K562 (cell line): Measurements from ENCODE around the gene TPPP. TPM values are rescaled to one million over a fixed set of nuclear protein-coding genes. Genes with fewer than 3 reads are reported as not detected.

Experiments
- ATAC-seq: fragments of 200-7000 bp; cut with Tn5 transposase; 3 replicates; pipeline ENCODE4 v1.9.1; 2020; ENCODE audit warnings: moderate library complexity
- BruUV-seq: library from RNA; stranded (reverse); fragments of 400-500 nt; replicated peaks from 2 replicates; lab custom pipeline; 2021; lab: Mats Ljungman, UMichigan
- CTCF ChIA-PET: fragments of 300-600 bp; formaldehyde crosslinking; extraction: SDS; loops from one replicate; lab custom pipeline; 2021; ENCODE audit warnings: low intra/inter-chr PET ratio; lab: Yijun Ruan, JAX
- POLR2A ChIA-PET: fragments of 300-600, 350-650 bp; sonication (Branson Sonifier 250); formaldehyde crosslinking; extraction: SDS; loops from one replicate; lab custom pipeline; 2021; ENCODE audit warnings: antibody characterized with exemption, inconsistent platforms; lab: Yijun Ruan, JAX
- DNase-seq, 4 experiments: peaks; one replicate each; pipeline versions ENCODE4 v3.0.0 to v3.0.0-alpha.2; 2011 to 2018; ENCODE audit warnings: low spot score in 3 of 4, mixed read lengths in 3 of 4; ENCODE audit errors: extremely low read depth in 1 of 4
- FAIRE-seq: peaks from 2 replicates; lab custom pipeline; 2011; peaks lifted over from hg19 to GRCh38; lab: Jason Lieb, UNC
- H2AFZ ChIP-seq: 2 replicates; pipeline ENCODE4 v1.6.0; 2011; ENCODE audit warnings: low read depth, low read length, control low read depth, inconsistent platforms
- H3K27ac ChIP-seq: fragments of 200-600 bp; 3 replicates; pipeline ENCODE4 v1.8.0; 2011; ENCODE audit warnings: low read depth, mild to moderate bottlenecking, control low read depth, inconsistent platforms, low read length, moderate library complexity, mixed read lengths; ENCODE audit errors: extremely low read depth
- H3K27me3 ChIP-seq, 2 experiments: fragments of 300-600 bp in 1 of 2; 2 replicates in 1 of 2; 3 replicates in 1 of 2; pipeline versions ENCODE4 v1.6.0 to v1.8.0; 2011; ENCODE audit warnings: inconsistent platforms in 2 of 2, low read length in 2 of 2, mild to moderate bottlenecking in 1 of 2, mixed read lengths in 1 of 2, moderate library complexity in 1 of 2; ENCODE audit not compliant: control insufficient read depth in 2 of 2, insufficient read depth in 2 of 2
- H3K36me3 ChIP-seq: fragments of 300-600 bp; 3 replicates; pipeline ENCODE4 v1.8.0; 2011; ENCODE audit warnings: mild to moderate bottlenecking, low read length, inconsistent platforms; ENCODE audit not compliant: control insufficient read depth, insufficient read depth
- H3K4me1 ChIP-seq, 2 experiments: fragments of 200-600 bp in 1 of 2; replicated peaks in 1 of 2; 2 replicates in 1 of 2; 3 replicates in 1 of 2; pipeline versions ENCODE4 v1.5.1 to v1.8.0; 2011; ENCODE audit warnings: inconsistent platforms in 2 of 2, low read length in 2 of 2, mild to moderate bottlenecking in 1 of 2, mixed read lengths in 1 of 2, moderate library complexity in 1 of 2; ENCODE audit not compliant: control insufficient read depth in 2 of 2, insufficient read depth in 2 of 2
- H3K4me2 ChIP-seq: 2 replicates; pipeline ENCODE4 v1.6.1; 2011; ENCODE audit warnings: low read length, control low read depth, inconsistent platforms, mixed read lengths; ENCODE audit not compliant: insufficient read depth
- H3K4me3 ChIP-seq: fragments of 200-600 bp; sonication (generic), shearing (Covaris generic); 2 replicates; pipeline ENCODE4 v1.5.1; 2016; ENCODE audit warnings: control low read depth, inconsistent platforms
- H3K79me2 ChIP-seq: fragments of 200-600 bp; 3 replicates; pipeline ENCODE4 v1.8.0; 2011; ENCODE audit warnings: low read length, inconsistent platforms; ENCODE audit not compliant: control insufficient read depth, insufficient read depth
- H3K9ac ChIP-seq, 2 experiments: 2 replicates each; pipeline versions ENCODE4 v1.6.0 to v1.6.1; 2011; ENCODE audit warnings: low read depth in 2 of 2, low read length in 2 of 2, control low read depth in 1 of 2, inconsistent platforms in 1 of 2, mild to moderate bottlenecking in 1 of 2, mixed read lengths in 1 of 2; ENCODE audit not compliant: insufficient read depth in 1 of 2
- H3K9me1 ChIP-seq: one replicate; pipeline ENCODE4 v1.6.0; 2011; ENCODE audit warnings: inconsistent platforms, mild to moderate bottlenecking, low read length, moderate library complexity; ENCODE audit not compliant: control insufficient read depth, insufficient read depth
- H3K9me3 ChIP-seq: replicated peaks from 2 replicates; pipeline ENCODE4 v1.5.1; 2011; ENCODE audit warnings: low read depth, low read length, inconsistent platforms; ENCODE audit not compliant: control insufficient read depth, insufficient read depth
- H4K20me1 ChIP-seq: replicated peaks from 2 replicates; pipeline ENCODE4 v1.6.1; 2011; ENCODE audit warnings: low read length, inconsistent platforms, mixed read lengths; ENCODE audit not compliant: control insufficient read depth, insufficient read depth
- BRD9 ChIP-seq: fragments of 450-650 bp; IDR thresholded peaks from 2 replicates; pipeline ENCODE4 v1.6.1; 2018; ENCODE audit warnings: low read depth; ENCODE audit not compliant: partially characterized antibody
- ETV6 ChIP-seq, 3 experiments: fragments of 150-350 bp in 1 of 3; sonication (generic) in 1 of 3; formaldehyde crosslinking in 1 of 3; IDR thresholded peaks; 2 replicates each; pipeline versions ENCODE4 v1.6.1 to v1.8.0; 2014 to 2022; ENCODE audit warnings: borderline replicate concordance in 2 of 3, low read depth in 2 of 3, antibody characterized with exemption in 1 of 3, low read length in 1 of 3, mild to moderate bottlenecking in 1 of 3, missing genetic modification reagents in 1 of 3
- GABPB1 ChIP-seq: sonication (generic); formaldehyde crosslinking; IDR thresholded peaks from 2 replicates; pipeline ENCODE4 v1.8.0; 2022; ENCODE audit warnings: mild to moderate bottlenecking, missing genetic modification reagents
- HNRNPH1 ChIP-seq: fragments of 200-400 bp; formaldehyde crosslinking; optimal IDR thresholded peaks from 2 replicates; pipeline ENCODE3; 2017; ENCODE audit warnings: low read depth, mild to moderate bottlenecking, low read length, moderate library complexity
- HNRNPL ChIP-seq: fragments of 200-400 bp; formaldehyde crosslinking; IDR thresholded peaks from 2 replicates; pipeline ENCODE4 v1.6.1; 2017; ENCODE audit warnings: low read depth, mild to moderate bottlenecking, low read length
- IFI16 ChIP-seq: fragments of 250-450 bp; sonication (Bioruptor Pico); IDR thresholded peaks from 2 replicates; pipeline ENCODE4 v2.1.2; 2022; ENCODE audit warnings: mild to moderate bottlenecking, inconsistent platforms
- KDM1A ChIP-seq, 2 experiments: fragments of 450-650 bp; IDR thresholded peaks; 2 replicates each; pipeline ENCODE4 v1.6.1; 2016; ENCODE audit warnings: mild to moderate bottlenecking in 2 of 2
- LARP7 ChIP-seq: fragments of 450-650 bp; IDR thresholded peaks from 2 replicates; pipeline ENCODE4 v1.6.1; 2016
- MYBL2 ChIP-seq, 2 experiments: fragments of 450-650 bp in 1 of 2; sonication (generic) in 1 of 2; formaldehyde crosslinking in 1 of 2; IDR thresholded peaks; 2 replicates each; pipeline versions ENCODE4 v1.6.1 to v1.8.1; 2017 to 2022; ENCODE audit warnings: borderline replicate concordance in 1 of 2, inconsistent platforms in 1 of 2, low read depth in 1 of 2, mild to moderate bottlenecking in 1 of 2, missing genetic modification reagents in 1 of 2, moderate library complexity in 1 of 2
- NFRKB ChIP-seq: fragments of 450-650 bp; IDR thresholded peaks from 2 replicates; pipeline ENCODE4 v1.6.1; 2016; ENCODE audit warnings: low read depth
- POLR2B ChIP-seq: fragments of 450-650 bp; IDR thresholded peaks from 2 replicates; pipeline ENCODE4 v1.6.1; 2018; ENCODE audit warnings: low read depth; ENCODE audit not compliant: partially characterized antibody
- SMAD4 ChIP-seq: fragments of 250-450 bp; sonication (Bioruptor Pico); conservative IDR thresholded peaks from 2 replicates; pipeline ENCODE4 v1.8.0; 2021; ENCODE audit warnings: inconsistent platforms, mild to moderate bottlenecking, moderate library complexity
- SRSF1 ChIP-seq: fragments of 200-400 bp; formaldehyde crosslinking; IDR thresholded peaks from 2 replicates; pipeline ENCODE4 v1.6.1; 2017; ENCODE audit warnings: mild to moderate bottlenecking, low read depth, low read length, moderate library complexity
- TEAD1 ChIP-seq, 2 experiments: fragments of 450-650 bp in 1 of 2; sonication (generic) in 1 of 2; formaldehyde crosslinking; IDR thresholded peaks; 2 replicates each; pipeline versions ENCODE4 v1.4.0 to v1.8.0; 2020 to 2022; ENCODE audit warnings: mild to moderate bottlenecking in 2 of 2, missing genetic modification reagents in 1 of 2
- ZEB2 ChIP-seq: fragments of 450-650 bp; IDR thresholded peaks from 2 replicates; pipeline ENCODE4 v1.6.1; 2016
- WGBS: fragments of 100-300 bp; shearing (Covaris generic); methylation state at CpG from one replicate; pipeline ENCODE4 v1.1.6; 2016; ENCODE audit warnings: low coverage, mixed read lengths; ENCODE audit not compliant: insufficient coverage; ENCODE audit errors: missing lambda C conversion rate; 5-methylcytosine and 5-hydroxymethylcytosine counted together
- in situ Hi-C: fragments of 300-500 bp; cut with MboI; formaldehyde crosslinking; loops from 4 replicates; pipeline ENCODE4 v1.15.0; 2018; ENCODE audit warnings: inconsistent platforms, mixed read lengths
- intact Hi-C: fragments of 100-400 bp; cut with micrococcal nuclease; formaldehyde crosslinking; loops from 2 replicates; pipeline ENCODE4 v1.14.2; 2022
- polyA plus RNA-seq, 8 experiments: library from polyadenylated mRNA; depleted of rRNA in 4 of 8; stranded (reverse) in 5 of 8; unstranded in 3 of 8; fragments of >200 nt; fragmentation: Nextera tagmentation in 2 of 8; fragmentation: Illumina TruSeq in 1 of 8; extraction: Ambion mirVana in 2 of 8; extraction: Trizol in 1 of 8; gene quantifications; 2 replicates each; pipeline versions ENCODE4 v1.2.1 to v1.2.3, GENCODE V29; 2011 to 2014; ENCODE audit warnings: inconsistent platforms in 1 of 8, missing spikeins in 1 of 8
- total RNA-seq, 7 experiments: library from RNA; depleted of rRNA in 6 of 7; stranded (reverse); fragments of >200 nt in 6 of 7; fragmentation: Illumina TruSeq in 2 of 7; extraction: Trizol in 2 of 7; gene quantifications; 2 replicates each; pipeline versions ENCODE4 v1.2.1 to v1.2.3, GENCODE V29; 2011 to 2021; ENCODE audit warnings: low replicate concordance in 1 of 7
- TF ChIP-seq, protein P1 (sequence below): sonication (generic); formaldehyde crosslinking; IDR thresholded peaks from 2 replicates; pipeline ENCODE4 v1.9.0; 2022; ENCODE audit warnings: mild to moderate bottlenecking, missing genetic modification reagents
- TF ChIP-seq, protein P2 (sequence below): fragments of 450-650 bp; IDR thresholded peaks from 2 replicates; pipeline ENCODE4 v1.6.1; 2016; ENCODE audit warnings: antibody characterized with exemption
- TF ChIP-seq, protein P3 (sequence below): sonication (generic); formaldehyde crosslinking; IDR thresholded peaks from 2 replicates; pipeline ENCODE4 v1.8.1; 2023; ENCODE audit warnings: mild to moderate bottlenecking, missing genetic modification reagents

TPPP gene
- total and polyA plus RNA-seq, 9 of the 15 experiments (the other 6 are each of a cell fraction or from before 2014, with no cell fraction given): 0.01 to 0.07 (median 0.03) TPM; not detected in 6

DNA sequence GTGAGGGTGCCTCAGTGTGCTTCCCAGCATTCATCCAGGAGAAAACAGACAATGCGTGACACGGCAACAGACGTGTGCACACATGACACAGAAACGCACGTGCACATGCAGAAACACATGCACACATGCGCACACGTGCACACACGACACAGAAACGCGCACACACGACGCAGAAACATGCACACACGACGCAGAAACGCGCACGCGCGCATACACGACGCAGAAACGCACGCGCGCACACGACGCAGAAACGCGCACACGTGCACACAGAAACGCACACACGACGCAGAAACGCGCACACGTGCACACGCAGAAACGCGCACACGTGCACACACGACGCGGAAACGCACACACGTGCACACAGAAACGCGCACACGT is 16.5 kb downstream of the TPPP start:
- 89% methylated on average over 30 of the region's 48 CpGs for WGBS
- H3K9me3 ChIP-seq: no peaks in the 10 kb centered on the region
- H3K4me3 ChIP-seq: no peak overlapping the region
- no peak overlapping the region for H3K4me2 ChIP-seq
- ChIA-PET CTCF (no interaction called here), POLR2A (no interaction called here)
- BruUV-seq: no TSS peak
- peaks cover 16% of the 10 kb centered on the region; the same call in 1 of the 2 replicates for H4K20me1 ChIP-seq
- H3K79me2 ChIP-seq: no peaks in the 10 kb centered on the region
- H3K27ac ChIP-seq: no peak overlapping the region
- H3K9ac ChIP-seq: no peak overlapping the region; a peak in 1 of 4 replicates
- no peak overlapping the region for H2AFZ ChIP-seq
- FAIRE-seq (no peak), ATAC-seq (no peak), DNase-seq (no peak)
- H3K4me1 ChIP-seq: peaks cover 0 to 46% of the 10 kb centered on the region in 2 experiments; a peak in 4 of 5 replicates
- no peaks in the 10 kb centered on the region for H3K9me1 ChIP-seq
- no peaks in the 10 kb centered on the region for H3K27me3 ChIP-seq
- no peaks in the 10 kb centered on the region for H3K36me3 ChIP-seq
- in situ Hi-C loops (loop anchor here (5.0 kb wide), 2 partner anchors 96 to 231 kb away; no protein-coding TSS in a partner anchor), intact Hi-C loops (loop anchor here (10.0 kb wide), 1 partner anchor 178 kb away; the partner anchor contains the start of gene ZDHHC11)
- TF ChIP-seq IFI16: no peak
- TF ChIP-seq ZEB2: no peak
- TF ChIP-seq, protein P1, sequence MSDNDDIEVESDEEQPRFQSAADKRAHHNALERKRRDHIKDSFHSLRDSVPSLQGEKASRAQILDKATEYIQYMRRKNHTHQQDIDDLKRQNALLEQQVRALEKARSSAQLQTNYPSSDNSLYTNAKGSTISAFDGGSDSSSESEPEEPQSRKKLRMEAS (CRISPR knock-in tag): peak; percentile 50; the same call in 1 of the 2 replicates
- no peak for TF ChIP-seq MYBL2 (IDR thresholded peaks at IDR 0.05; ENCODE audit: low read depth)
- TF ChIP-seq MYBL2 (CRISPR knock-in tag; IDR thresholded peaks at IDR 0.05; ENCODE audit: borderline replicate concordance): 0 out of 2 replicates have a peak, but pooled peaks have one; percentile 33
- TF ChIP-seq TEAD1 (CRISPR knock-in tag; IDR thresholded peaks at IDR 0.05): no peak
- TF ChIP-seq BRD9: no peak
- TF ChIP-seq KDM1A (IDR thresholded peaks at IDR 0.05): peak in 1 of 2 experiments; percentile 73; a peak in 1 of 4 replicates
- TF ChIP-seq, protein P2, sequence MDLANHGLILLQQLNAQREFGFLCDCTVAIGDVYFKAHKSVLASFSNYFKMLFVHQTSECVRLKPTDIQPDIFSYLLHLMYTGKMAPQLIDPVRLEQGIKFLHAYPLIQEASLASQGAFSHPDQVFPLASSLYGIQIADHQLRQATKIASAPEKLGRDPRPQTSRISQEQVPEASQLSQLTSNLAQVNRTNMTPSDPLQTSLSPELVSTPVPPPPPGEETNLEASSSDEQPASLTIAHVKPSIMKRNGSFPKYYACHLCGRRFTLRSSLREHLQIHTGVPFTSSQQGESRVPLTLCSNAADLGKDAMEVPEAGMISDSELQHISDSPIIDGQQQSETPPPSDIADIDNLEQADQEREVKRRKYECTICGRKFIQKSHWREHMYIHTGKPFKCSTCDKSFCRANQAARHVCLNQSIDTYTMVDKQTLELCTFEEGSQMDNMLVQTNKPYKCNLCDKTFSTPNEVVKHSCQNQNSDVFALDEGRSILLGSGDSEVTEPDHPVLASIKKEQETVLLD: no peak
- no peak for TF ChIP-seq HNRNPH1
- TF ChIP-seq ETV6 (IDR thresholded peaks at IDR 0.05; ENCODE audit: borderline replicate concordance in 1 of 2, low read depth in 2 of 2, low read length in 1 of 2): no peak
- TF ChIP-seq ETV6 (CRISPR knock-in tag; IDR thresholded peaks at IDR 0.05; ENCODE audit: borderline replicate concordance): no peak
- peak; percentile 38; the same call in 1 of the 2 replicates for TF ChIP-seq HNRNPL
- no peak for TF ChIP-seq LARP7
- no peak for TF ChIP-seq NFRKB
- TF ChIP-seq SMAD4 (CRISPR knock-in tag): no peak
- no peak for TF ChIP-seq SRSF1
- TF ChIP-seq GABPB1 (CRISPR knock-in tag): no peak
- no peak for TF ChIP-seq POLR2B
- TF ChIP-seq, protein P3, sequence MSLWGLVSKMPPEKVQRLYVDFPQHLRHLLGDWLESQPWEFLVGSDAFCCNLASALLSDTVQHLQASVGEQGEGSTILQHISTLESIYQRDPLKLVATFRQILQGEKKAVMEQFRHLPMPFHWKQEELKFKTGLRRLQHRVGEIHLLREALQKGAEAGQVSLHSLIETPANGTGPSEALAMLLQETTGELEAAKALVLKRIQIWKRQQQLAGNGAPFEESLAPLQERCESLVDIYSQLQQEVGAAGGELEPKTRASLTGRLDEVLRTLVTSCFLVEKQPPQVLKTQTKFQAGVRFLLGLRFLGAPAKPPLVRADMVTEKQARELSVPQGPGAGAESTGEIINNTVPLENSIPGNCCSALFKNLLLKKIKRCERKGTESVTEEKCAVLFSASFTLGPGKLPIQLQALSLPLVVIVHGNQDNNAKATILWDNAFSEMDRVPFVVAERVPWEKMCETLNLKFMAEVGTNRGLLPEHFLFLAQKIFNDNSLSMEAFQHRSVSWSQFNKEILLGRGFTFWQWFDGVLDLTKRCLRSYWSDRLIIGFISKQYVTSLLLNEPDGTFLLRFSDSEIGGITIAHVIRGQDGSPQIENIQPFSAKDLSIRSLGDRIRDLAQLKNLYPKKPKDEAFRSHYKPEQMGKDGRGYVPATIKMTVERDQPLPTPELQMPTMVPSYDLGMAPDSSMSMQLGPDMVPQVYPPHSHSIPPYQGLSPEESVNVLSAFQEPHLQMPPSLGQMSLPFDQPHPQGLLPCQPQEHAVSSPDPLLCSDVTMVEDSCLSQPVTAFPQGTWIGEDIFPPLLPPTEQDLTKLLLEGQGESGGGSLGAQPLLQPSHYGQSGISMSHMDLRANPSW: no peak
